ENCODE data around the gene FAM163B. TPM values are rescaled to one million over a fixed set of nuclear protein-coding genes. Genes with fewer than 3 reads are reported as not detected.

FAM163B gene
- total RNA-seq, 4 donors from 2014 or later: not detected

DNA sequence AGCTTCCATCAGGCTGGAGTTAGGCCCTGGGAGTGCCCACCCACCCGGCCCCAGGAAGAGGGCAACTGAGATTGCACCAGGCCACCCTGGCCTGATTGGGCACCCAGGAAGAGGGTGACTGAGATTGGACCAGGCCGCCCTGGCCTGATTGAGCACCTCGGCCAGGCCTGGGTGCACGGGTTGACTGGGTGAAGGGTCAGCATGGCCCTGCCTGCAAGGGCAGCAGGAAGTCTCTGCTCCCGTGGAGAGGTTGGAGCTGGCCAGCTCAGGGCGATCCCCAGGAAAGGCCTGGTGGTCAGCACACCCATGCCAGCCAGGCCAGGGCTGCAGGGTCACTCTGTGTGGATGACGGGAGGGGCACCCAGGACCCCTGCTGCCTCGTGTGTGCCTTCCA lies 62.9 kb downstream of the FAM163B start:
- TF ChIP-seq, protein P1, sequence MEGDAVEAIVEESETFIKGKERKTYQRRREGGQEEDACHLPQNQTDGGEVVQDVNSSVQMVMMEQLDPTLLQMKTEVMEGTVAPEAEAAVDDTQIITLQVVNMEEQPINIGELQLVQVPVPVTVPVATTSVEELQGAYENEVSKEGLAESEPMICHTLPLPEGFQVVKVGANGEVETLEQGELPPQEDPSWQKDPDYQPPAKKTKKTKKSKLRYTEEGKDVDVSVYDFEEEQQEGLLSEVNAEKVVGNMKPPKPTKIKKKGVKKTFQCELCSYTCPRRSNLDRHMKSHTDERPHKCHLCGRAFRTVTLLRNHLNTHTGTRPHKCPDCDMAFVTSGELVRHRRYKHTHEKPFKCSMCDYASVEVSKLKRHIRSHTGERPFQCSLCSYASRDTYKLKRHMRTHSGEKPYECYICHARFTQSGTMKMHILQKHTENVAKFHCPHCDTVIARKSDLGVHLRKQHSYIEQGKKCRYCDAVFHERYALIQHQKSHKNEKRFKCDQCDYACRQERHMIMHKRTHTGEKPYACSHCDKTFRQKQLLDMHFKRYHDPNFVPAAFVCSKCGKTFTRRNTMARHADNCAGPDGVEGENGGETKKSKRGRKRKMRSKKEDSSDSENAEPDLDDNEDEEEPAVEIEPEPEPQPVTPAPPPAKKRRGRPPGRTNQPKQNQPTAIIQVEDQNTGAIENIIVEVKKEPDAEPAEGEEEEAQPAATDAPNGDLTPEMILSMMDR (IDR thresholded peaks at IDR 0.05): no peak
- TF ChIP-seq POLR2A (IDR thresholded peaks at IDR 0.05): no peak
- H3K4me3 ChIP-seq: no peak overlapping the region
- no peaks in the 10 kb centered on the region for H3K4me1 ChIP-seq
- no peaks in the 10 kb centered on the region for H3K36me3 ChIP-seq
- DNase-seq: no peak
- H3K27ac ChIP-seq: no peak overlapping the region
- no peaks in the 10 kb centered on the region for H3K27me3 ChIP-seq
- H3K9me3 ChIP-seq: no peaks in the 10 kb centered on the region

DNA sequence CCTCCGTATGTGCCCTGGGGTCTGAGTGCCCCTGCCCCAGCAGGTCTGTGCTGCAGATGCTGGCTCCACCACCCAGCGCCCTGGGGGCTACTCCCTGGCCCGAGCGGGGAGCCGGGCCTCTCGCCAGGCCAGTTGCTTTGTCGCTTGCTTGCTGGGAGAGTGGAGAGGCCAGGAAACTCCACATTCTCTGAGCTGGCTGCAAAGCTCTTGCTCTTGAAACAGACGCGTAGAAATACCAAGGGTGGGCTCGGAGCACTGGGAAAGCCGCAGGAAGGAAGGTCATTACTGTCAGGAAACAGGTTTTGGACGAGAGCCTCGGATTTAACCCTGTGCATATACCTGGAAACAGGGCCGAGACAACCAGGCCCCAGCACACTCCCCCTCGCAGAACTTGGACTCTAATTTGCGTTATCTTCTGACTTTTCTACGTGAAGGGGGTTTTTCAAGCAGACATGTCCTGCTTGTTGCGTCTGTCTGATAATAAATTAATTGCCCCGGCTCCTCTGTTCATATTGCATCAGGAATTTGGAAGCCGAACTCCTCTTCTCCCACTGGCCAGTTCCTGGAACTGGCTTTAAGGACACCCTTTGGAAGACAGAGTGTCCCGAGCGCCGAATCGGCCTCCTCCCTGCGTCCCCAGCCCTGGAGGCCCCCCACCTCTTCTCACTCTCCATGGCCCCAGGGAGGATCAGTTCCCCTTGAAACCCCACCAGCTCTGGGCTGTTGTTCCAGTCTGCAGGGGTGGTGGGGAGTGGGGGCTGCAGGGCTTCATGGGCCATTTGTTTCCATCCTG lies 63.5 kb downstream of the FAM163B start:
- DNase-seq: no peak

GRCh38 chr9:133543772-133544467 lies 65.3 kb downstream of the FAM163B start:
- TF ChIP-seq POLR2A (IDR thresholded peaks at IDR 0.05): no peak
- Histone ChIP-seq H3K9me3 (no peaks in the 10 kb centered on the region), H3K27ac (no peak overlapping the region), H3K4me3 (no peak overlapping the region), H3K36me3 (no peaks in the 10 kb centered on the region), H3K4me1 (peaks cover 0 to 11% (median 0%) of the 10 kb centered on the region in 4 donors), H3K27me3 (no peaks in the 10 kb centered on the region)
- DNase-seq: no peak

More for the DNA sequence above, 63.5 kb downstream of the FAM163B start:
- Histone ChIP-seq H3K4me3 (no peak overlapping the region), H3K4me1 (no peaks in the 10 kb centered on the region), H3K9me3 (no peaks in the 10 kb centered on the region), H3K27me3 (no peaks in the 10 kb centered on the region), H3K36me3 (no peaks in the 10 kb centered on the region), H3K27ac (peak overlapping the region in 2 of 4 donors; percentile 31 to 52)
- TF ChIP-seq POLR2A (IDR thresholded peaks at IDR 0.05): no peak
- TF ChIP-seq, protein P1 (IDR thresholded peaks at IDR 0.05): no peak

- DNase-seq: no peak
- no peak overlapping the region for H3K4me3 ChIP-seq
These were observed 67.2 kb downstream of the FAM163B start for GRCh38 chr9:133542002-133542401.

GRCh38 chr9:133540698-133541025 lies 68.5 kb downstream of the FAM163B start:
- Histone ChIP-seq H3K4me1 (peaks cover 0 to 14% (median 0%) of the 10 kb centered on the region in 4 donors), H3K27me3 (no peaks in the 10 kb centered on the region), H3K4me3 (no peak overlapping the region), H3K36me3 (no peaks in the 10 kb centered on the region), H3K9me3 (no peaks in the 10 kb centered on the region), H3K27ac (no peak overlapping the region)
- TF ChIP-seq POLR2A (IDR thresholded peaks at IDR 0.05): no peak
- TF ChIP-seq, protein P1 (IDR thresholded peaks at IDR 0.05): no peak
- DNase-seq: no peak

More at GRCh38 chr9:133542002-133542401, 67.2 kb downstream of the FAM163B start:
- H3K4me1 ChIP-seq: peaks cover 0 to 14% (median 0%) of the 10 kb centered on the region in 4 donors
- no peak overlapping the region for H3K27ac ChIP-seq
- H3K9me3 ChIP-seq: no peaks in the 10 kb centered on the region
- H3K36me3 ChIP-seq: no peaks in the 10 kb centered on the region
- no peaks in the 10 kb centered on the region for H3K27me3 ChIP-seq
- no peak for TF ChIP-seq POLR2A (IDR thresholded peaks at IDR 0.05)
- TF ChIP-seq, protein P1 (IDR thresholded peaks at IDR 0.05): no peak
